HCT116 (cell line): ENCODE measurements around the gene MPP1. TPM values are rescaled to one million over a fixed set of nuclear protein-coding genes. Genes with fewer than 3 reads are reported as not detected.

Source experiments
- ATAC-seq: fragments of 200-7000 bp; cut with Tn5 transposase; 2 replicates; pipeline ENCODE4 v1.9.1; 2020; ENCODE audit warnings: mild to moderate bottlenecking, moderate library complexity
- BruUV-seq: library from RNA; stranded (reverse); fragments of 400-500 nt; replicated peaks from 2 replicates; lab custom pipeline; 2021; lab: Mats Ljungman, UMichigan
- CTCF ChIA-PET: fragments of 300-600 bp; sonication (Branson Sonifier 250); formaldehyde crosslinking; loops from one replicate; lab custom pipeline; 2021; ENCODE audit warnings: antibody characterized with exemption; lab: Charles Lee
- POLR2A ChIA-PET: fragments of 300-600, 350-600 bp; sonication (Branson Sonifier 250); formaldehyde crosslinking; loops from one replicate; lab custom pipeline; 2021; ENCODE audit warnings: antibody characterized with exemption; lab: Charles Lee
- RAD21 ChIA-PET, 2 experiments: fragments of 300-600 bp; sonication (Branson Sonifier 250); formaldehyde crosslinking; loops; one replicate each; lab custom pipeline; 2023; ENCODE audit warnings: low total read pairs in 2 of 2; ENCODE audit not compliant: uncharacterized antibody in 2 of 2, unreplicated experiment in 2 of 2, low non-redundant PET in 1 of 2; lab: Charles Lee
- DNase-seq: peaks from one replicate; pipeline ENCODE4 v3.0.0-alpha.2; 2010; ENCODE audit warnings: low read depth, low spot score
- H2AFZ ChIP-seq: fragments of 200-600 bp; shearing (Covaris generic), sonication (generic); 2 replicates; pipeline ENCODE4 v1.6.1; 2017; ENCODE audit warnings: low read depth, mixed run types, mixed read lengths, antibody characterized with exemption, low read length; ENCODE audit not compliant: poor library complexity, severe bottlenecking
- H3K27ac ChIP-seq: 2 replicates; pipeline ENCODE4 v1.5.1; 2012; ENCODE audit warnings: low read depth, low read length
- H3K27me3 ChIP-seq: fragments of 200-600 bp; sonication (generic); 2 replicates; pipeline ENCODE4 v1.6.1; 2016; ENCODE audit warnings: mixed run types, low read length, mixed read lengths; ENCODE audit not compliant: insufficient read depth
- H3K36me3 ChIP-seq, 2 experiments: fragments of 200-500 bp in 1 of 2; fragments of 200-600 bp in 1 of 2; sonication (Bioruptor generic) in 1 of 2; sonication (generic) in 1 of 2; 2 replicates each; pipeline versions ENCODE4 v1.5.1 to v1.6.1; 2014 to 2016; ENCODE audit warnings: low read length in 2 of 2, inconsistent platforms in 1 of 2, mixed read lengths in 1 of 2, mixed run types in 1 of 2; ENCODE audit not compliant: insufficient read depth in 2 of 2, control insufficient read depth in 1 of 2
- H3K4me1 ChIP-seq, 2 experiments: fragments of 200-600 bp in 1 of 2; sonication (generic) in 1 of 2; 2 replicates each; pipeline versions ENCODE4 v1.5.1 to v1.6.1; 2012 to 2017; ENCODE audit warnings: low read length in 2 of 2, inconsistent platforms in 1 of 2, mild to moderate bottlenecking in 1 of 2, mixed read lengths in 1 of 2, mixed run types in 1 of 2, moderate library complexity in 1 of 2; ENCODE audit not compliant: insufficient read depth in 2 of 2, control insufficient read depth in 1 of 2
- H3K4me2 ChIP-seq: fragments of 200-600 bp; sonication (generic); 2 replicates; pipeline ENCODE4 v1.6.1; 2017; ENCODE audit warnings: mixed run types, low read length, mixed read lengths
- H3K4me3 ChIP-seq, 2 experiments: fragments of 200-600 bp in 1 of 2; sonication (generic) in 1 of 2; replicated peaks in 1 of 2; 2 replicates each; pipeline ENCODE4 v1.5.1; 2011 to 2016; ENCODE audit warnings: low read length in 2 of 2, control low read depth in 1 of 2, low read depth in 1 of 2, mild to moderate bottlenecking in 1 of 2, mixed read lengths in 1 of 2, mixed run types in 1 of 2
- H3K79me2 ChIP-seq: fragments of 200-600 bp; sonication (generic); 2 replicates; pipeline ENCODE4 v1.6.1; 2017; ENCODE audit warnings: mild to moderate bottlenecking, mixed run types, low read length, moderate library complexity, mixed read lengths; ENCODE audit not compliant: insufficient read depth
- H3K9ac ChIP-seq: fragments of 200-600 bp; sonication (generic); 2 replicates; pipeline ENCODE4 v1.6.1; 2016; ENCODE audit warnings: low read length, mixed read lengths
- H3K9me2 ChIP-seq: fragments of 200-600 bp; sonication (generic), shearing (Covaris generic); 2 replicates; pipeline ENCODE4 v1.6.1; 2017; ENCODE audit warnings: mixed run types, mild to moderate bottlenecking, moderate library complexity; ENCODE audit not compliant: insufficient read depth
- H3K9me3 ChIP-seq, 2 experiments: fragments of 200-500 bp in 1 of 2; fragments of 200-600 bp in 1 of 2; sonication (Bioruptor generic) in 1 of 2; sonication (generic) in 1 of 2; 2 replicates each; pipeline ENCODE4 v1.6.1; 2014 to 2017; ENCODE audit warnings: low read length in 2 of 2, mixed read lengths in 2 of 2, inconsistent platforms in 1 of 2, low read depth in 1 of 2, mild to moderate bottlenecking in 1 of 2, mixed run types in 1 of 2, moderate library complexity in 1 of 2; ENCODE audit not compliant: control insufficient read depth in 1 of 2, insufficient read depth in 1 of 2
- H4K20me1 ChIP-seq: fragments of 200-600 bp; sonication (generic), shearing (Covaris generic); 2 replicates; pipeline ENCODE4 v1.6.1; 2017; ENCODE audit warnings: mixed run types, mild to moderate bottlenecking, moderate library complexity; ENCODE audit not compliant: insufficient read depth
- CEBPB ChIP-seq: IDR thresholded peaks from 2 replicates; pipeline ENCODE4 v1.6.1; 2012; ENCODE audit warnings: low read depth
- ELF1 ChIP-seq: IDR thresholded peaks from 2 replicates; pipeline ENCODE4 v1.6.1; 2012; ENCODE audit warnings: low read depth, borderline replicate concordance
- EZH2 ChIP-seq: fragments of 200-600 bp; sonication (generic); IDR thresholded peaks from 2 replicates; pipeline ENCODE4 v1.6.1; 2017; ENCODE audit warnings: antibody characterized with exemption, mixed run types
- FOSL1 ChIP-seq: IDR thresholded peaks from 2 replicates; pipeline ENCODE4 v1.6.1; 2012; ENCODE audit warnings: low read depth
- JUND ChIP-seq: IDR thresholded peaks from 2 replicates; pipeline ENCODE4 v1.6.1; 2012
- POLR2A ChIP-seq: IDR thresholded peaks from 2 replicates; pipeline ENCODE4 v1.7.0; 2011; ENCODE audit warnings: borderline replicate concordance; ENCODE audit not compliant: insufficient read depth, insufficient read length; ENCODE audit errors: extremely low read depth
- POLR2AphosphoS5 ChIP-seq: IDR thresholded peaks from 2 replicates; pipeline ENCODE4 v1.6.1; 2011; ENCODE audit warnings: mild to moderate bottlenecking, low read depth, low read length, moderate library complexity
- RAD21 ChIP-seq: IDR thresholded peaks from 2 replicates; pipeline ENCODE4 v1.6.1; 2012; ENCODE audit warnings: low read depth, mild to moderate bottlenecking
- SRF ChIP-seq: IDR thresholded peaks from 2 replicates; pipeline ENCODE4 v1.6.1; 2012; ENCODE audit warnings: low read depth
- TCF7L2 ChIP-seq: IDR thresholded peaks from 2 replicates; pipeline ENCODE4 v1.7.0; 2011; ENCODE audit warnings: borderline replicate concordance, inconsistent platforms; ENCODE audit not compliant: insufficient read depth, insufficient read length; ENCODE audit errors: extremely low read depth
- YY1 ChIP-seq: IDR thresholded peaks from 2 replicates; pipeline ENCODE4 v1.6.1; 2011; ENCODE audit warnings: low read length, low read depth, moderate library complexity, mild to moderate bottlenecking; ENCODE audit not compliant: insufficient replicate concordance; ENCODE audit errors: extremely low read depth
- ZFX ChIP-seq: fragments of 450-650 bp; IDR thresholded peaks from 2 replicates; pipeline ENCODE4 v1.6.1; 2017
- ZNF274 ChIP-seq: fragments of 200-500 bp; sonication (Bioruptor generic); IDR thresholded peaks from 2 replicates; pipeline ENCODE4 v1.6.1; 2014; ENCODE audit warnings: mild to moderate bottlenecking, low read depth, low read length, inconsistent platforms
- intact Hi-C: fragments of 100-400 bp; cut with micrococcal nuclease; formaldehyde crosslinking; loops from 2 replicates; pipeline ENCODE4 v1.10.0; 2022
- total RNA-seq: library from RNA; stranded (reverse); gene quantifications from one replicate; pipeline ENCODE4 v1.2.1, GENCODE V29; 2021; ENCODE audit not compliant: unreplicated experiment
- TF ChIP-seq, protein P1 (sequence below): IDR thresholded peaks from 2 replicates; pipeline ENCODE4 v1.6.1; 2012; ENCODE audit warnings: low read depth
- TF ChIP-seq, protein P2 (sequence below): IDR thresholded peaks from 2 replicates; pipeline ENCODE4 v1.6.1; 2012
- TF ChIP-seq, protein P3 (sequence below): IDR thresholded peaks from 2 replicates; pipeline ENCODE4 v1.6.1; 2012
- TF ChIP-seq, protein P4 (sequence below): IDR thresholded peaks from 2 replicates; pipeline ENCODE4 v1.6.1; 2011; ENCODE audit warnings: mild to moderate bottlenecking, low read length, moderate library complexity; ENCODE audit not compliant: insufficient replicate concordance; ENCODE audit errors: extremely low read depth

MPP1 gene
- total RNA-seq, 1 experiment from 2014 or later = 13.1 TPM

DNA sequence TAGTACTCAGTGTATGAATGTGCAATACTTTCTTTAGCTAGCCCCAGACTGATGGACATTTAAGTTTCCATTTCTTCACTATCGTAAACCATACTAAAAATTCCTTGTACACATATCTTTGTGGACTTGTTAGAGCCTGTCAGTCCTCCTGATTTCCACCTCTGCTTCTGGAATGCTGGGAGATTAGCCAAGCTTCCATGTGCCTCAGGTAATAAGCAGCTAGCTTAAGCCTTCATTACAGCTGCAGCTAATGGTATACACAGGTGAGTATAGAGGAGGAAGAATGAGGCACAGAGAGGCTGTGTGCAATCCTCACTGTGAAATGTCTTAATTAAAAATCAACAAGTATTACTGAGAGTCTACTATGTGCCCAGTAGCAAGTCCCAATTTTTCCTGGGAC lies 19.4 kb upstream of the MPP1 start:
- Histone ChIP-seq H2AFZ (no peak overlapping the region), H3K9me3 (no peaks in the 10 kb centered on the region), H3K9ac (no peak overlapping the region), H3K4me1 (no peaks in the 10 kb centered on the region), H3K36me3 (no peaks in the 10 kb centered on the region), H3K4me2 (no peak overlapping the region), H3K27ac (no peak overlapping the region), H3K4me3 (no peak overlapping the region), H4K20me1 (no peaks in the 10 kb centered on the region), H3K9me2 (no peaks in the 10 kb centered on the region), H3K79me2 (no peaks in the 10 kb centered on the region), H3K27me3 (no peaks in the 10 kb centered on the region)
- intact Hi-C loops = no loop called here
- POLR2A ChIA-PET = no interaction called here
- ATAC-seq (no peak), DNase-seq (no peak)
- CTCF ChIA-PET = no interaction called here
- RAD21 ChIA-PET = no interaction called here
- no TSS peak for BruUV-seq
- no peak for TF ChIP-seq CEBPB
- TF ChIP-seq RAD21 = no peak
- TF ChIP-seq POLR2A = no peak
- TF ChIP-seq FOSL1 = no peak
- TF ChIP-seq ELF1 = no peak
- no peak for TF ChIP-seq ZFX
- TF ChIP-seq SRF = no peak
- no peak for TF ChIP-seq ZNF274
- TF ChIP-seq, protein P1, sequence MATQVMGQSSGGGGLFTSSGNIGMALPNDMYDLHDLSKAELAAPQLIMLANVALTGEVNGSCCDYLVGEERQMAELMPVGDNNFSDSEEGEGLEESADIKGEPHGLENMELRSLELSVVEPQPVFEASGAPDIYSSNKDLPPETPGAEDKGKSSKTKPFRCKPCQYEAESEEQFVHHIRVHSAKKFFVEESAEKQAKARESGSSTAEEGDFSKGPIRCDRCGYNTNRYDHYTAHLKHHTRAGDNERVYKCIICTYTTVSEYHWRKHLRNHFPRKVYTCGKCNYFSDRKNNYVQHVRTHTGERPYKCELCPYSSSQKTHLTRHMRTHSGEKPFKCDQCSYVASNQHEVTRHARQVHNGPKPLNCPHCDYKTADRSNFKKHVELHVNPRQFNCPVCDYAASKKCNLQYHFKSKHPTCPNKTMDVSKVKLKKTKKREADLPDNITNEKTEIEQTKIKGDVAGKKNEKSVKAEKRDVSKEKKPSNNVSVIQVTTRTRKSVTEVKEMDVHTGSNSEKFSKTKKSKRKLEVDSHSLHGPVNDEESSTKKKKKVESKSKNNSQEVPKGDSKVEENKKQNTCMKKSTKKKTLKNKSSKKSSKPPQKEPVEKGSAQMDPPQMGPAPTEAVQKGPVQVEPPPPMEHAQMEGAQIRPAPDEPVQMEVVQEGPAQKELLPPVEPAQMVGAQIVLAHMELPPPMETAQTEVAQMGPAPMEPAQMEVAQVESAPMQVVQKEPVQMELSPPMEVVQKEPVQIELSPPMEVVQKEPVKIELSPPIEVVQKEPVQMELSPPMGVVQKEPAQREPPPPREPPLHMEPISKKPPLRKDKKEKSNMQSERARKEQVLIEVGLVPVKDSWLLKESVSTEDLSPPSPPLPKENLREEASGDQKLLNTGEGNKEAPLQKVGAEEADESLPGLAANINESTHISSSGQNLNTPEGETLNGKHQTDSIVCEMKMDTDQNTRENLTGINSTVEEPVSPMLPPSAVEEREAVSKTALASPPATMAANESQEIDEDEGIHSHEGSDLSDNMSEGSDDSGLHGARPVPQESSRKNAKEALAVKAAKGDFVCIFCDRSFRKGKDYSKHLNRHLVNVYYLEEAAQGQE = no peak
- TF ChIP-seq YY1 = no peak
- no peak for TF ChIP-seq JUND
- TF ChIP-seq, protein P2, sequence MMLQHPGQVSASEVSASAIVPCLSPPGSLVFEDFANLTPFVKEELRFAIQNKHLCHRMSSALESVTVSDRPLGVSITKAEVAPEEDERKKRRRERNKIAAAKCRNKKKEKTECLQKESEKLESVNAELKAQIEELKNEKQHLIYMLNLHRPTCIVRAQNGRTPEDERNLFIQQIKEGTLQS = no peak
- no peak for TF ChIP-seq EZH2
- TF ChIP-seq, protein P3, sequence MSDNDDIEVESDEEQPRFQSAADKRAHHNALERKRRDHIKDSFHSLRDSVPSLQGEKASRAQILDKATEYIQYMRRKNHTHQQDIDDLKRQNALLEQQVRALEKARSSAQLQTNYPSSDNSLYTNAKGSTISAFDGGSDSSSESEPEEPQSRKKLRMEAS = no peak
- no peak for TF ChIP-seq POLR2AphosphoS5
- TF ChIP-seq, protein P4, sequence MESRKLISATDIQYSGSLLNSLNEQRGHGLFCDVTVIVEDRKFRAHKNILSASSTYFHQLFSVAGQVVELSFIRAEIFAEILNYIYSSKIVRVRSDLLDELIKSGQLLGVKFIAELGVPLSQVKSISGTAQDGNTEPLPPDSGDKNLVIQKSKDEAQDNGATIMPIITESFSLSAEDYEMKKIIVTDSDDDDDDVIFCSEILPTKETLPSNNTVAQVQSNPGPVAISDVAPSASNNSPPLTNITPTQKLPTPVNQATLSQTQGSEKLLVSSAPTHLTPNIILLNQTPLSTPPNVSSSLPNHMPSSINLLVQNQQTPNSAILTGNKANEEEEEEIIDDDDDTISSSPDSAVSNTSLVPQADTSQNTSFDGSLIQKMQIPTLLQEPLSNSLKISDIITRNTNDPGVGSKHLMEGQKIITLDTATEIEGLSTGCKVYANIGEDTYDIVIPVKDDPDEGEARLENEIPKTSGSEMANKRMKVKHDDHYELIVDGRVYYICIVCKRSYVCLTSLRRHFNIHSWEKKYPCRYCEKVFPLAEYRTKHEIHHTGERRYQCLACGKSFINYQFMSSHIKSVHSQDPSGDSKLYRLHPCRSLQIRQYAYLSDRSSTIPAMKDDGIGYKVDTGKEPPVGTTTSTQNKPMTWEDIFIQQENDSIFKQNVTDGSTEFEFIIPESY = no peak
- no peak for TF ChIP-seq TCF7L2
